Measurements from ENCODE around the gene GOLIM4.

Gene GOLIM4

DNA sequence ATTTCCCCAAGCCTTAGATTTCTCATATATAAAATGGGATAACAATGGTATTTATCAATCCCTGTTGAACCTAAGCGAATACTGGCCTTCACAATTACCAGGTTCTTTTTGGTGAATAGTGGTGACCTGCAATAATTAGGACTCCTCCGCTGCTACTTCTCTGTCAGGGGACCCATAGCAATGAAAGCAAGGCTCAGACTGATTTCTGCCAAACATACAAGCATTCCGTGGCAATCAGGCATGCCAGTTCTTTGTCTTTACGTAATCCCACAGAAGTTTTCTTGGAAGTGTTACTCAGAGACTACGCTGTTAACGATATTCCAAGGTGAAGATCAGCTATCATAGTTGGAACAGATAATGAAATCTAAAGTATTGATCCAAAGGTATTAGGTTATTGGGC is 105.7 kb downstream of the GOLIM4 start:
- DNase-seq: no peak

DNA sequence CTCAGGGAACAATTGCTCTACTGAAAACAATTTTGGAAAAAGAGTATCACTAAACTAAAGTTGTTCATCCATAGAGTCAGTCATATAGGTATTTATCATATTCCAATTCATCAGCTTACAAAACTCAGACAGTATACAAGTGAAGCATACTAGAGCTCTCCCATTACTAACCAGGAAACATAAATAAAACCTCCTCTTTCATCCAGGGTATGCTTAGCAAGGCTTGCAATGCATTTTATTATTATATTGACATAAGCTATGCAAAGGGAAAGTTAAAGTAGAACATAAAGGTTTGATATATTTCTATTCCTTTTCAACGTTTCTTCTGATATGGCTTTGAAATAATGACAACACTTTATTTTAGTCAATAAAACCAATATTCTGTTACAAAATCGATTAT is 106.7 kb downstream of the GOLIM4 start:
- no peak for DNase-seq

DNA sequence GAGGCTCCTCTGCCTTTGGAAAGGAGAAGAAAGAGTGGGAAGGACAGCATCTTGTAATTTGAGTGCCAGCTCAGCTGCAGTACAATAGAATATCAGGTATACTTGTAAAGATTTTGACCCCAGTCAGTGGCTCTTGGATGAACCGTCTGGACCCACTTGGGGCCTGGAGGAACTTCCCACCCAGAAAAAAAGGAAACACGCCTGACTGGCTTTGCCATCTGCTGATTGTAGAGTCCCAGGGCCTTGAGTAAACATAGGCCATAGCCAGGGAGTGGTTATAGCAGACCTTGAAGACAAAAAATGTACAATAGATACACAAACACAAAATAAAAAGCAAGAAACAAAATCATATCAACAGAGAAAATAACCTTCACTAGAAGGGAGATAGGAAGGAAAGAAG is 112.1 kb downstream of the GOLIM4 start:
- DNase-seq: peak; percentile 39

DNA sequence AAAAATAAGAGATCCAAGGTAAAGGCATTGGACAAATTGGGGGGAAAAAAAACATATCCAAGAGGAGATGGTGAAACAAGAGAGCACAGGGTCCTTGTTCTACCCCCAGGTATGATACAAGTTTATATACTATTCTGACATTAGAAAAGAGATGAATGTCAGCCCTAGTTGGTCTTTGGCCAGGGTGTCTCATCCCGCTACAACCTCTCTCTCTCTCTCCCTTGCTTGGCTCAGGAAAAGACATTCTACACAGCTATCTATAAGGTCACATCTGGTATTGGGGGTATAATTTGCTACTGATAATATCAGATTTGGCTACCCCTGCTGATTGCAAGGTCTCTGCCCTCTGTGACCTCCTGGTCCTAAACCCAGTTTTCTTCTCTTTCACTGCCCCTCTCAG is 117.2 kb downstream of the GOLIM4 start:
- peak; percentile 10 for DNase-seq

DNA sequence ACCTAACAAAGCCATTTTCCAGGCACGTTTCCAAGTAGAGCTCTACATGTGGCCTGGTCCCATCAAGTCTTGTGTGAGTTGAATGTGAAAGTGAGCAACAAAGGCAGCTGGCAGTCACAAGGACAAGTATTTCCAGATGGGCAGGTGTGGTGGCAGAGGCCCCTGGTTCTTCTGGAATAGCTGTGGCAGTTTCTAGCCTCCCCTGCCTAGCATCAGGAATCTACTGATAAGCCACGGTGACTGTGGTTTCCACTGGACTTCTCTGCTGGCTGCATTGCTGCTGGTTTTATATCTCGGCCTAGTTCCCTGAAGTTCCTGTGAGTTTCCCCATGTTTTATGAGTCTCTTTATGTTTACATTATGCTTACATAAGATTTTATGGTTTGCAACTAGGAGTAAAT is 117.7 kb downstream of the GOLIM4 start:
- peak; percentile 80 for DNase-seq

DNA sequence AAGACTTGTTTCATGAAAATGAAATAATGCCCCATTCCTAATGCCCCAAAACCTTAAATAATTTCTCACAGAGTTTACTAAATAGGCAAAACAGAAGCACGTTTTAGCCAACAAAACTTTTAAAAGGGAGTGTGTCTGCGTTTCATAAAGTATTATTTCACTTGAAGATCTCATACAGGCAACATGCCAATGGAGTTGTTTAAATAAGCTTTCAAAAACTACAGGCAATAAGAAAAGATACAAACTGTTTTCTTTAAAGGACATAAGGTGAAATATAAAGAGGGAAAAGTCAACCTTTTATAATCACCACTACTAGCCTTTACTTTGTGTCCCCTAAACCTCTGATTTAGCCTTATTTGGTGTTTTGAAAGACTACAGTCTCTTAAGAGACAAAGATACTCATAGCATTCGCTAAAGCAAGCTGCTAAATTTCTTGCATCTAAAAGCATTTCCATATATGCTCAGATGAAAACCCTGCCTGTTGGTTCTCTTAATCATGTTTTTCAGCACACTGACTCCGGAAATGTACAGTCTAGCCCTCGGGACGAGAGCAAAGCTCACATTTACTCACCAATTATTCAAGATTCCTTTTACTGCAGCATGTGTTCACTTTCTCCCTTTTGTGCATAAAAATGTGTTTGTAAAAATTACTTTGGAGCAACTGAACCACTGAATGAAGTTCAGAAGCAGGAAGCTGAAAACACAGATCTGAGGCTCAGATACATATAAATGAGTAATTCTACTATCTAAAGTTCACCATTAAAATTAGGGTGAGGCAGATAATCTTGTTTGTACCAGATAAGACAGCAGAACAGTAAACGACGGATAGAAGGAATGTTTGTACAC is 119.0 kb downstream of the GOLIM4 start:
- no peak for DNase-seq

DNA sequence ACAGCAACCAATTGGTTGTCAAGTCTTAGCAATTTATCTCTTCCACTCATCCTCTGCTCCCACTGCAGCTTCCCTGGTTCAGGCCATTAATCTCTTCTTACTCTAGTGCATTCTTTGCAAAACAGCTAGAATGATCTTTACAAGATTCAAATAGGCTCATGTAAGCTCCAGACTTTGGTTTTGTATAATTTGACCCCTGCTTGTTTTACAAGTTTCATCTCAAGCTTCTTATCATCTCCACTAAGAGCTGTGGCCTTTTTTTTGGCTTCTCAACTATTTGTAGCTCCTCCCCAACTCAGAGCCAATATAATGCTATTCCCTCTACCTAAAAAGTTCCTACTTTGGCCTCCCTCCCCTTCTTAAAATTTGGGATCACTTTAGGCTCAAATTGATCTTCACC is 121.8 kb downstream of the GOLIM4 start:
- DNase-seq: no peak

DNA sequence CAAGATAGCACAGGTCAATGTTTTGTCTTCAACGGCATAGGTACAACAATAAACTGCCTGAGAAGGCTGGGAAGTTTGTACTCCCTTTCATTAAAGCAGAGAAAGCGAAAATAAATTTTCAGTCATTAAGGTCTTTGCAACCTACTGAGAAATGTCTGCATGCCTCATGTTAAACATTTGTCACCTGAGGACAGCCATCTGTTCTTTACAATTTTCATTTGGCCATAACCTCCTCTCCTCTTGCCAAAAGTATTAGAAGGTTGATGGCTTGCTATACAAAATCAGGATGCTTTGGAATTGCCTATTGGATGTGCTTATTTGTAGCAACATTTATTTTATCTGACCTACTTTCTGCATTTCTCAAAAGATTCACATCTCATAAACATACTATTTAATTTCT is 122.7 kb downstream of the GOLIM4 start:
- no peak for DNase-seq

DNA sequence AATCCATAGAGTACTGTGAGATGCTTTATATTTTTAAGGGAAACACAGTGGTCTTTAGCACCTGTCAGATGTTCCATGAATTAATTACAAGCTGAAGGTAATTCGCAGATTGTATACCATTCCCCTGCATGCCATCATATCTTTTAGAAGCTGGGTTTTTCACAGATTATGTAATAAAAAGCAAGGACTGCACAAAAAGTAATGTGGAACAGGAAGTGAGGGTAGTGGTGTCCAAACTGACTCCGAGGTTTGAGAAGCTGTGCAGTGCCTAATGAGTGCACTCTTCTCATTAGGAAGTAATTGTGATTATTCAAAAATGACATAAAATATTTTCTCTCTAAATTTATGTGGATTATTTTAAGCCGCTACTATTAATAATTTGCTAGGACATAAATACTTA is 123.2 kb downstream of the GOLIM4 start:
- no peak for DNase-seq

DNA sequence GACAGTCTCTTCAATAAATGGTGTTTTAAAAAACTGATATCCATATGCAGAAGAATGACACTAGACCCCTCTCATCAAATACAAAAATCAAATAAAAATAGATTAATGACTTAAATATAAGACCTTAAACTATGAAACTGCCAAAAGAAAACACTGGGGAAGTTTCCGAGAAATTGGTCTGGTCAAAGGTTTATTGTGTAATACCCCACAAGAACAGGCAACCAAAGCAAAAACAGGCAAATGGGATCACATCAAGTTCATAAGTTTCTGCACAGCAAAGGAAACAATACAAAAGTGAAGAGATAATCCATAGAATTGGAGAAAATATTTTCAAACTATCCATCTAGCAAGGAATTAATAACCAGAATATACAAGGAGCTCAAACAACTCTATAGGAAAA is 126.2 kb downstream of the GOLIM4 start:
- DNase-seq: no peak

DNA sequence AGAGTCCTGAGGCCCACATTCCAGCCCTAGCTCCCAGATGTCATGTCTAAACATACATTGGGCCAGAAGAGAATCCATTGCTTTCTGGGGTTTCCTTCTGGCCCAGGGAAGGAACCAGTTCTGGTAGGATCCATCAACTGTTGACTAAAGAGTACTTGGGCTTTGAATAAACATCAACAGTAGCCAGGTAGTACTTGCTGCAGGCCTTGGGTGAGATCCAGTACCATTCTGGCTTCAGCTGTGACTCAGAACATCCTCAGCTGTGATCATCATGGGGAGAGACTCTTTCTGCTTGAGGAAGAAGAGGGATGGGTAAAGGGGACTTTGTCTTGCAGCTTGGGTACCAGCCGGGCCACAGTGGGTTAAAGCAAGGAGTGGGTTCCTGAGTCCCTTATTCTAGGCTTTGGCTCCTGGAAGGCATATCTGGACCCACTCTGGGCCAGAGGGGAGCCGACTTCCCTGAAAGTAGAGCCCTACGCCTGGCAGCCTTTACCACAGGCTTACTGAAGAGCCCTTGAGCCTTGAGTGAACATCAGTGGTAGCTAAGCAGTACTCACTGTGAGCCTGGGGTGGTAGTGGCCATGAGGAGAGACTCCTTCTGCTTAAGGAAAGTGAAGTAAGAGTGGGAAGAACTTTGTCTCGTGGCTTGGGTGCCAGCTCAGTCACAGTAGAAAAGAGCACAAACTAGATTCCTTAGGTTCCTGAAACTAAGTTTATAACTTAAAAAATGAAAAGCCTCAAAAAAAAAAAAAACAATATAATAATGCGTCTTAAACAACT is 128.3 kb downstream of the GOLIM4 start:
- DNase-seq: no peak
